A673 (cell line): ENCODE measurements around the gene R3HDML. TPM values are rescaled to one million over a fixed set of nuclear protein-coding genes. Genes with fewer than 3 reads are reported as not detected.
"Not testable (repeated sequence)": the region's sequence is repeated elsewhere in the genome, so short reads cannot be mapped to it uniquely, and the experiment has no call there.

Experiments used
- BruUV-seq: library from RNA; stranded (reverse); fragments of 400-500 nt; replicated peaks from 2 replicates; lab custom pipeline; 2021; lab: Mats Ljungman, UMichigan
- CTCF ChIA-PET: fragments of 300-600 bp; sonication (Branson Sonifier 250); formaldehyde crosslinking; loops from one replicate; lab custom pipeline; 2022; ENCODE audit warnings: antibody characterized with exemption; lab: Charles Lee
- POLR2A ChIA-PET: fragments of 300-600 bp; sonication (Branson Sonifier 250); formaldehyde crosslinking; loops from one replicate; lab custom pipeline; 2022; ENCODE audit warnings: antibody characterized with exemption; ENCODE audit not compliant: low non-redundant PET; lab: Charles Lee
- DNase-seq: peaks from one replicate; pipeline ENCODE4 v3.0.0-alpha.2; 2015; ENCODE audit warnings: low spot score
- H3K27ac ChIP-seq: fragments of 200-600 bp; sonication (generic); 2 replicates; pipeline ENCODE4 v1.5.1; 2016; ENCODE audit warnings: mixed run types, low read depth, mild to moderate bottlenecking, mixed read lengths, antibody characterized with exemption, low read length; ENCODE audit not compliant: poor library complexity, severe bottlenecking
- H3K27me3 ChIP-seq: fragments of 200-600 bp; sonication (generic); replicated peaks from 2 replicates; pipeline ENCODE4 v1.6.1; 2017; ENCODE audit warnings: mixed run types, low read depth, mild to moderate bottlenecking, mixed read lengths, antibody characterized with exemption, low read length; ENCODE audit not compliant: insufficient read depth, poor library complexity
- H3K36me3 ChIP-seq: fragments of 200-600 bp; sonication (generic); 2 replicates; pipeline ENCODE4 v1.6.1; 2016; ENCODE audit warnings: mixed run types, mild to moderate bottlenecking, mixed read lengths, antibody characterized with exemption, low read length; ENCODE audit not compliant: insufficient read depth, poor library complexity, severe bottlenecking
- H3K4me1 ChIP-seq: fragments of 200-600 bp; sonication (generic); 2 replicates; pipeline ENCODE4 v1.6.1; 2017; ENCODE audit warnings: mixed run types, mild to moderate bottlenecking, mixed read lengths, antibody characterized with exemption, low read length; ENCODE audit not compliant: insufficient read depth, poor library complexity, severe bottlenecking
- H3K4me3 ChIP-seq: fragments of 200-600 bp; sonication (generic); 2 replicates; pipeline ENCODE4 v1.5.1; 2016; ENCODE audit warnings: low read depth, mixed run types, mild to moderate bottlenecking, mixed read lengths, low read length; ENCODE audit not compliant: poor library complexity, severe bottlenecking
- H3K9me3 ChIP-seq: fragments of 200-600 bp; sonication (generic); 2 replicates; pipeline ENCODE4 v1.6.1; 2016; ENCODE audit warnings: mixed run types, low read depth, mild to moderate bottlenecking, mixed read lengths, antibody characterized with exemption, low read length; ENCODE audit not compliant: poor library complexity, severe bottlenecking
- CTCF ChIP-seq: fragments of 300-800, 200-600 bp; sonication (generic); conservative IDR thresholded peaks from 2 replicates; pipeline ENCODE4 v1.5.1; 2017; ENCODE audit warnings: low read depth, mild to moderate bottlenecking, antibody characterized with exemption, low read length, moderate library complexity, mixed read lengths
- EZH2 ChIP-seq: fragments of 200-600 bp; sonication (generic); IDR thresholded peaks from 2 replicates; pipeline ENCODE4 v1.6.1; 2017; ENCODE audit warnings: borderline replicate concordance, low read depth, mild to moderate bottlenecking, mixed read lengths, antibody characterized with exemption, low read length; ENCODE audit not compliant: poor library complexity, severe bottlenecking
- intact Hi-C: fragments of 100-400 bp; cut with micrococcal nuclease; formaldehyde crosslinking; loops from one replicate; pipeline ENCODE4 v1.10.0; 2022; ENCODE audit not compliant: unreplicated experiment
- total RNA-seq: library from RNA; stranded (reverse); gene quantifications from 2 replicates; pipeline ENCODE4 v1.2.3, GENCODE V29; 2021

The R3HDML gene
- total RNA-seq, 1 experiment from 2014 or later, result not detected

- H3K9me3 ChIP-seq, result no peaks in the 10 kb centered on the region
- no peaks in the 10 kb centered on the region for H3K27me3 ChIP-seq
- no peak for DNase-seq
- H3K4me1 ChIP-seq, result no peaks in the 10 kb centered on the region
- intact Hi-C loops, result no loop called here
- no peak for TF ChIP-seq EZH2
- CTCF ChIA-PET, result no interaction called here
- BruUV-seq, result no TSS peak
- POLR2A ChIA-PET, result no interaction called here
- H3K36me3 ChIP-seq, result no peaks in the 10 kb centered on the region
- H3K27ac ChIP-seq, result no peak overlapping the region
- no peak overlapping the region for H3K4me3 ChIP-seq
Observed at GRCh38 chr20:44344723-44345122, 7.9 kb downstream of the R3HDML start.

GRCh38 chr20:44345147-44345546 lies 8.3 kb downstream of the R3HDML start:
- no peaks in the 10 kb centered on the region for H3K27me3 ChIP-seq
- H3K4me1 ChIP-seq, result no peaks in the 10 kb centered on the region
- H3K27ac ChIP-seq, result no peak overlapping the region
- H3K4me3 ChIP-seq, result no peak overlapping the region
- POLR2A ChIA-PET, result no interaction called here
- H3K9me3 ChIP-seq, result no peaks in the 10 kb centered on the region
- no TSS peak for BruUV-seq
- intact Hi-C loops, result no loop called here
- H3K36me3 ChIP-seq, result no peaks in the 10 kb centered on the region
- CTCF ChIA-PET, result no interaction called here
- no peak for DNase-seq
- TF ChIP-seq EZH2 (no peak), CTCF (no peak)

- CTCF ChIA-PET, H3K4me1 ChIP-seq, POLR2A ChIA-PET, BruUV-seq, DNase-seq, H3K9me3 ChIP-seq, H3K27me3 ChIP-seq, intact Hi-C loops, H3K27ac ChIP-seq, H3K4me3 ChIP-seq, H3K36me3 ChIP-seq: not testable (repeated sequence)
Observed at GRCh38 chr20:44345941-44346340, 9.1 kb downstream of the R3HDML start.

GRCh38 chr20:44348168-44348659 lies 11.4 kb downstream of the R3HDML start:
- no peak for DNase-seq
- H3K4me1 ChIP-seq, result no peaks in the 10 kb centered on the region
- H3K9me3 ChIP-seq, result no peaks in the 10 kb centered on the region
- no peak overlapping the region for H3K27ac ChIP-seq
- no peak overlapping the region for H3K4me3 ChIP-seq
- TF ChIP-seq EZH2 (no peak), CTCF (no peak)
- intact Hi-C loops, result no loop called here
- BruUV-seq, result no TSS peak
- no peaks in the 10 kb centered on the region for H3K36me3 ChIP-seq
- POLR2A ChIA-PET, result interaction anchor here (0.7 kb wide), 1 partner anchor 23 kb away, joined by 15 read pairs; no protein-coding TSS in a partner anchor
- CTCF ChIA-PET, result no interaction called here
- H3K27me3 ChIP-seq, result no peaks in the 10 kb centered on the region
